ENCODE data around the gene MDGA2.

The MDGA2 gene

GRCh38 chr14:47365233-47365632, 310.2 kb downstream of the MDGA2 start:
- CTCF ChIA-PET: interaction anchor here (1.1 to 1.2 kb wide), 2 partner anchors 12 to 59 kb away, joined by 3 read pairs; no protein-coding TSS in a partner anchor
- POLR2A ChIA-PET: no interaction called here
- TF ChIP-seq CTCF (IDR thresholded peaks at IDR 0.05; ENCODE audit: control extremely low read depth, extremely low read depth, low read depth, missing control alignments): no peak
- no peak for DNase-seq (ENCODE audit: extremely low spot score)

GRCh38 chr14:47353186-47353585, 322.2 kb downstream of the MDGA2 start:
- CTCF ChIA-PET: interaction anchor here (1.0 kb wide), 1 partner anchor 13 kb away, joined by 3 read pairs; no protein-coding TSS in a partner anchor
- POLR2A ChIA-PET: no interaction called here
- no peak for DNase-seq (ENCODE audit: extremely low spot score)
- no peak for TF ChIP-seq CTCF (IDR thresholded peaks at IDR 0.05; ENCODE audit: control extremely low read depth, extremely low read depth, low read depth, missing control alignments)

- CTCF ChIA-PET: no interaction called here
- TF ChIP-seq CTCF (IDR thresholded peaks at IDR 0.05; ENCODE audit: control extremely low read depth, extremely low read depth, low read depth, missing control alignments): no peak
- DNase-seq (ENCODE audit: extremely low spot score): no peak
Observed at GRCh38 chr14:47346849-47347248, 328.6 kb downstream of the MDGA2 start.

GRCh38 chr14:47345016-47345415, 330.4 kb downstream of the MDGA2 start:
- no peak for DNase-seq (ENCODE audit: extremely low spot score)
- ChIA-PET POLR2A (no interaction called here), CTCF (no interaction called here)
- TF ChIP-seq CTCF (IDR thresholded peaks at IDR 0.05; ENCODE audit: control extremely low read depth, extremely low read depth, low read depth, missing control alignments): no peak

More at GRCh38 chr14:47346849-47347248, 328.6 kb downstream of the MDGA2 start:
- POLR2A ChIA-PET: no interaction called here

- no peak for DNase-seq (ENCODE audit: extremely low spot score)
- POLR2A ChIA-PET: no interaction called here
- TF ChIP-seq CTCF (IDR thresholded peaks at IDR 0.05; ENCODE audit: control extremely low read depth, extremely low read depth, low read depth, missing control alignments): no peak
- CTCF ChIA-PET: no interaction called here
Observed at GRCh38 chr14:47332939-47333338, 342.5 kb downstream of the MDGA2 start.

- no peak for DNase-seq (ENCODE audit: extremely low spot score)
- ChIA-PET CTCF (no interaction called here), POLR2A (no interaction called here)
- TF ChIP-seq CTCF (IDR thresholded peaks at IDR 0.05; ENCODE audit: control extremely low read depth, extremely low read depth, low read depth, missing control alignments): no peak
Observed at GRCh38 chr14:47332106-47332505, 343.3 kb downstream of the MDGA2 start.

GRCh38 chr14:47328376-47328775, 347.0 kb downstream of the MDGA2 start:
- POLR2A ChIA-PET: no interaction called here

More at GRCh38 chr14:47328376-47328775, 347.0 kb downstream of the MDGA2 start:
- CTCF ChIA-PET: no interaction called here
- no peak for DNase-seq (ENCODE audit: extremely low spot score)
- TF ChIP-seq CTCF (IDR thresholded peaks at IDR 0.05; ENCODE audit: control extremely low read depth, extremely low read depth, low read depth, missing control alignments): no peak

Measured in GM10248 (cell line).